GM18951 (cell line): ENCODE data around the gene RNF19B.
"Not testable (repeated sequence)": the region's sequence is repeated elsewhere in the genome, so short reads cannot be mapped to it uniquely, and the experiment has no call there.

Experiments used
- POLR2A ChIP-seq: IDR thresholded peaks from 4 replicates; pipeline ENCODE4 v1.6.1; 2011; ENCODE audit warnings: mild to moderate bottlenecking; ENCODE audit not compliant: insufficient read length, insufficient read depth; ENCODE audit errors: extremely low read depth
- in situ Hi-C: fragments of 300-500 bp; cut with MboI; formaldehyde crosslinking; loops from one replicate; pipeline ENCODE4 v1.12.0; 2022; ENCODE audit warnings: low sequenced_read_pairs, mixed read lengths, inconsistent platforms; ENCODE audit not compliant: unreplicated experiment

Gene RNF19B

DNA sequence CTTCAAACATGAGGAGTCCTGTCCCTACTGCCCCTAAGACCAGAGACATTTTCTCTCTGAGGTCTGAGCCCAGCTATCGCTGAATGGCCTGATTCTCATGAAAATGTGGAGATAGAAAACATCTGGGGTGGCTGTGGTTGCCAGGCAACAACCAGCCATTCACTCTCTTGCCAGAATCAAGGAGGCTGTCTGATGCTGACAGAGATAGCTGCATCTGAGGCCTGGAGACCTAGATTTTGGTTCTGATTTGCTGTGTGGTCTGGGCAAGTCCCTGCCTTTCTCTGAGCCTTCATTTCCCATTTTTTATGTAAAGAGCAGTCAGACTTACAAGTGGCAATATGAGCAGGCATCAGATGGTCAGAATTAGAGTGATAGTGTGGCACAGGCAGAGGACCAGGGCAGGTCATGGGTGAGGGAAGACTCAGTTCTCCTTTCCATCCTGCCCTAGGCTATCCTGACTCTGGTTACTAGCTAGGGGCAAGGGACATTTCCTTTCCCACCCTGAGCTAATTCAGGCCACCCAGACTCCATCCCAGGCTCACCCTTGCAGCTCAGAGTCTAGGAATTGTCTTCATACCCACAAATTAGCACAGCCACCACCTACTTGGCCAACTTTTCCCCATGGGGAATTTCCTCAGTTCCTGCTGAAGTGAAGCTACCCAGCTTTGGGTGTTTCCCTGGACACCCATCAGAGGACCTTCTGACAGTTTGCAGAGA lies 20.0 kb upstream of the RNF19B start:
- in situ Hi-C loops = no loop called here
- TF ChIP-seq POLR2A = no peak

DNA sequence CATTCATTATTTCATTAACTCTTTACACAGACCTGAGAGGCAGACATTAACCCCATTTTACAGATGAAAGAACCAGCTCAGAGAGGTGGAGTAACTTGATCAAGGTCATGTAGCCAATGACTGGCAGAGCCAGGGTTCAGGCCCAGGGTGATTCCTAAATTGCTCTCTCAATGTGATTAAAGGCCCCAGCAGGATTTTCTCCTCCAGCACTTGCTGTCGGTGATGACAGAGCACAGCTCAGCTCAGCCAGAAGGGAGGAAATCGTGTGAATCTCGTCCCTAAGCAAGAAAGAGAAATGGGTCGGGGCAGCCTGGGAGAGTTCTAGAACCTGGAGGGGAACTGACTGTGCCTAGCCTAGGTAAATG lies 19.5 kb upstream of the RNF19B start:
- no peak for TF ChIP-seq POLR2A
- in situ Hi-C loops = no loop called here

DNA sequence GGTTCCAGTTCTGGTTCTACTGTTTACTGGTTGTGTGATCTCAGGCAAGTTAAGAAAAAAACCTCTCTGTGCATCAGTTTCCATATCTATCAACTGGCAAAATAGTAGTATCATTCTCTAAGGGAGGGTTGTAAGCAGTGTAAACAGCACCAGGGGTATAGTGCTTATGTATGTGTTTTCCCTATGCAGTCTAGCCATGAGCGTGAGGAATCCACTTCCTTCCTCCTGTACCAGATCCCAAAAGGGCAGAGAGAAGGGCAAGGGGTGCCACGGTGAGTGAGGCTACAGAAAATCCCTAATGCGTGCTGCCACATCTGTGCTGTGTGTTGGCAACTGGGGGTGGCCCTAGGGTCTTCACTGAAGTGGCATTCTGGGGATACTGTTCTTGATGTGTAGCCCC lies 18.4 kb upstream of the RNF19B start:
- in situ Hi-C loops = no loop called here
- no peak for TF ChIP-seq POLR2A

DNA sequence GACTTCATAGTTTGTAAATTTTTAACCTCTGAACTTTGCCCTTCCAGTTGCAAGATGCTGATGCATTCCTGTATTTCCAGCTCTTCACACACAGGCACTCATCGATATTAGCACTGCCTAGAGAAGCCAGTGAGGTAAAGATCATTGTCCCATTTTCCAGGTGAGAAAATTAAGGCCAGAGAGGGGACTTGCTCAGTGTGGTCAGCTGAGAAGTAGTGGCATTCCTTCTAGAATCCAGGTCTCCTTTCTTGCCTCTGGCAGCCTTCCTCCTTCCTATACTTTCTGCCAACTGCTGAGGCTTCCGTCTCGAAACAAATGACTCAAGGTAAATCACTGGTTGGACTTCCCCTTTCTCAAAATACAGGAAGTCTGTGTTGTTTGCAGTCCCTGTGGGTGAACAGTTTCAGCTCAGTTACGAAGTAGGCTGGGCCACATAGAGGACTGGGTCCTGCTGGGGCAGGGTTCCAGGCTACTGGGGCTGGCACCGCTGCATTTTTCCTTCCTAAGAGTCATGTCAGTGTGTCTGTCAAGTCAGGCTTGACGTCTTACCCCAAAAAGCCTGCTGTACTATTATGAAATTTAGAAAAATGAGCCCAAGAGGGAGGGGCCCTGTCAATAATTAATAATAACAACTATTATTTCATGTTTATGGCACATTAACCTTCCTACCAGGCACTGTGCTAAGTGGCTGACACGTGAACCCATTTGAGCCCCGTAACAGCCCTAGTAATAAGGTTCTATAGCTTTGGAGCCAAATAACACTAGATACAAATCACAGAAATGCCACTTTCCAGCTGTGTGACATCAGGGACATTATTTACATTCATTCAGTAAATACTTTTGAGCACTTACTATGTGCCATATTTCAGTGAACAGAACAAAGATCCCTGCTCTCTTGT lies 16.6 kb upstream of the RNF19B start:
- in situ Hi-C loops = no loop called here
- TF ChIP-seq POLR2A = peak; percentile 54

DNA sequence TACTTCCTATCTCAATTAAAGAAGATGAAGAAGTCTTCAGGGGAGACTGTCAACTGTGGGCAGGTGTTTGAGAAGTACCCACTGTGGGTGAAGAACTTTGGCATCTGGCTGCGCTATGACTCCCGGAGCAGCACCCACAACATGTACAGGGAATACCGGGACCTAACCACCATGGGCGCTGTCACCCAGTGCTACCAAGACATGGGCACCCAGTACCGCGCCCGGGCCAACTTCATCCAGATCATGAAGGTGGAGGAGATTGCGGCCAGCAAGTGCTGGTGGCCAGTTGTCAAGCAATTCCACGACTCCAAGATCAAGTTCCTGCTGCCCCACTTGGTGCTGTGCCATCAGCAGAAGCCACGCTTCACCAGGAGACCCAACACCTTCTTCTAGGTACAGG lies 15.5 kb upstream of the RNF19B start:
- in situ Hi-C loops = no loop called here

DNA sequence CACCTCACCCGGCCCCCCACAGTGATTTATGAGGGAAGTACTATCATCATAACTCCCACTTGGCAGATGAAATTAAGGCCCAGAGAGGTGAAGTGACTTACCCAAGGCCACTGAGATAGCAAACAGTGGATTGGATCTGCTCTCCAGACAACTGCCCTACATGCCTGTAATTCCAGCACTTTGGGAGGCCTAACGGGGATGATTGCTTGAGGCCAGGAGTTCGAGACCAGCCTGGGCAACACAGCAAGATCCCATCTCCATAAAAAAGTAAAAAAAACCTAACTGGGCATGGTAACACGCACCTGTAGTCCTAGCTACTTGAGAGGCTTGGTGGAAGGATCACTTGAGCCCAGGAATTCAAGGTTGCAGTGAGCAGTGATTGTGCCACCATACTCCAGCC lies 14.2 kb upstream of the RNF19B start:
- in situ Hi-C loops = no loop called here
- no peak for TF ChIP-seq POLR2A

More for the DNA sequence above, 15.5 kb upstream of the RNF19B start:
- TF ChIP-seq POLR2A = no peak

DNA sequence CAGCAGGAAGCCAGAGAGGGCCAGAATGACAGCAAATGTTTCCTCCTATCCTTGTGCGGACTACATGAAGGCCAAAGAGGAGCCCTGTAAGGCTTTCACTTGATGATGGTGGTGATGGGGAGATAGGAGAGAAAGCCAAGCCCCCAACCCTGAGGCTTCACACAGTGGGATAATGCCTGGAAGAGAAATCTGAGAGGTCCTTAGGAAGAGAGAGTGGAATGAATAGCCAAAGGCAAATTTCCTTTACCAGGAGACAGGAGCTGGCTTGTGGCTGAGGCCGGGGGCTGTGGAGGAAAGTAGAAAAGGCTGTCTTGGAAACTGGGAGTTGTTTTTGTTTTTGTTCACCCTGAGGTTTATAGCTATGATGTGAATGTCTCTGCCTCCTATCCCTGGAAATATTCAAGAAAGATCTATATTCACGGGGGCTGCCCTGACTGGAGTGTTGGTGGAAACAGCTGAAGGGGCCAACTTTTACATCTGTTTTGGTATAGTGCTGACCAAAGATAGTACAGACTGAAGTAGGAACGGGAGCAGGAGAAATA lies 13.0 kb upstream of the RNF19B start:
- no peak for TF ChIP-seq POLR2A
- in situ Hi-C loops = no loop called here

DNA sequence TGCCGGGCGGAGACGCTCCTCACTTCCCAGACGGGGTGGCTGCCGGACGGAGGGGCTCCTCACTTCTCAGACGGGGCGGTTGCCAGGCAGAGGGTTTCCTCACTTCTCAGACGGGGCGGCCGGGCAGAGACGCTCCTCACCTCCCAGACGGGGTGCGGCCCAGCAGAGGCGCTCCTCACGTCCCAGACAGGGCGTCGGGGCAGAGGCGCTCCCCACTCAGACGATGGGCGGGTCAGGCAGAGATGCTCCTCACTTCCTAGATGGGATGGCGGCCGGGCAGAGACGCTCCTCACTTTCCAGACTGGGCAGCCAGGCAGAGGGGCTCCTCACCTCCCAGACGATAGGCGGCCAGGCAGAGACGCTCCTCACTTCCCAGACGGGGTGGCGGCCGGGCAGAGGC lies 10.4 kb upstream of the RNF19B start:
- in situ Hi-C loops = not testable (repeated sequence)

DNA sequence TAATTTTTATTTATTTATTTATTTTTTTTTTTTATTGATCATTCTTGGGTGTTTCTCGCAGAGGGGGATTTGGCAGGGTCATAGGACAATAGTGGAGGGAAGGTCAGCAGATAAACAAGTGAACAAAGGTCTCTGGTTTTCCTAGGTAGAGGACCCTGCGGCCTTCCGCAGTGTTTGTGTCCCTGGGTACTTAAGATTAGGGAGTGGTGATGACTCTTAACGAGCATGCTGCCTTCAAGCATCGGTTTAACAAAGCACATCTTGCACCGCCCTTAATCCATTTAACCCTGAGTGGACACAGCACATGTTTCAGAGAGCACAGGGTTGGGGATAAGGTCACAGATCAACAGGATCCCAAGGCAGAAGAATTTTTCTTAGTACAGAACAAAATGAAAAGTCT lies 8.8 kb upstream of the RNF19B start:
- in situ Hi-C loops = not testable (repeated sequence)

DNA sequence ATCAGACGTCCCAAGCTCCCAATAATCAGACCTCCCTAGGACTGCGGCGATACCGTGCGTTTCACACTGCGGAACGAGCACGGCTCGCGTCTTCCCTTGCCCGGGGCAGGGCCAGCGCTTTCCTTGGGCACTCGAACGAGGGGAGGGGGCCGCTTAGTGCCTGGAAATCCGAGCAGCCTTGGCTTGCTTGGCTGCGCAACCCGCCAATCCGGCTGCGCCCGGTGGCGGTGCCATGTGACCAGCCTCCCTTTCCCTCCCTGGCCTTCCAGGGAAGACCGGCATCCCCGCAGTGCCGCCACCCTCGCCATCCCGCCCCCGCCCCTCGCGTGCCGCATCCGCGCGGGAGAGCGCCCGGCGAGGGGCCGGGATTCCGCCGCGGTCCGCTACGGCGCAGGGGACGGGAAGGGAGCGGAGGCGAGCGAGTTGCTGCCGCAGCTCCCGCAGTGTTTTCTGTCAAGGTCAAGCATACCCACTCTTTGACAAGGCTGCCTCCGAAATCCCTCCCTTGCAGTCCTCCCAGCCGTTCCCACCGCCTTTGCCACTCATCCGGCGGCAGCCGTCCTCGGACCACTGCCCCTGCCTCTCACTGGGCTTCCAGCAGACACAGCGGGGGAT lies 8.3 kb upstream of the RNF19B start:
- in situ Hi-C loops = no loop called here
- TF ChIP-seq POLR2A = no peak

DNA sequence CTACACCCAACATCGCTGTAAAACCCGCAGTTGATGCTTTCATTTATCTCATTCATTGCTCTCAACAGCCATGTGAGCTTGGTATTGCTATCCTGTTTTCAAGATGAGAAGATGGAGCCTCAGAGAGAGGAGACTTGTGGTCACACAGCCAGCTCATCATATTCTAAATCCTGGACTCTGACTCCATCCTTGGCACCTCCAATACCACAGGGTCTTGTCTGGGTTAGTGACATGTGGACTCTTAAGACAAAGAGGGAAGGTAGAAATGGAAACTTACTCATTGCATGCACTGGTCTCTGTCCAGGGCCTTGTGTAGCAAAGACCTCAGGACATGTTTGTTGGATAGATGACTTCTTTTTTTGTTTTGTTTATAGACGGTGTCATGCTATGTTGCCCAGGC lies 7.0 kb upstream of the RNF19B start:
- TF ChIP-seq POLR2A = no peak
- in situ Hi-C loops = no loop called here

DNA sequence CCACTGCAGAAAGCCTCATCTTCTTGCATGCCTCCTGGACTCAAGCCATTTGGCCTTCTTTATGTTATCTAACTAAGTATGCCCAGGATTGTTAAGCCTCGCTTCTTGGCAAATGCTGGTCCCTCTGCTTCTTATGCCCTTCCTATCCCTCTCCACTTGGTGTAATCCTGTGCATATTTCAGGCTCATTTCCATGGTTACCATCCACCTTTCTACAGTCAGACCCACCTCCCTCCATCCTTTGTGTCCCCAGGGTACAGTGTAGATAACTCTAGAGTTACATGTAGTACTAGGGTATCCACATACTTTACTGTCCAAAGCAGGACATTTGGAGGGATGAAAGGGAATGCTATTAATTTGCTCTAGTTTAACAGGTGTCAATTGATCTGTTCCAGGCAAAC lies 6.5 kb upstream of the RNF19B start:
- TF ChIP-seq POLR2A = no peak
- in situ Hi-C loops = no loop called here

DNA sequence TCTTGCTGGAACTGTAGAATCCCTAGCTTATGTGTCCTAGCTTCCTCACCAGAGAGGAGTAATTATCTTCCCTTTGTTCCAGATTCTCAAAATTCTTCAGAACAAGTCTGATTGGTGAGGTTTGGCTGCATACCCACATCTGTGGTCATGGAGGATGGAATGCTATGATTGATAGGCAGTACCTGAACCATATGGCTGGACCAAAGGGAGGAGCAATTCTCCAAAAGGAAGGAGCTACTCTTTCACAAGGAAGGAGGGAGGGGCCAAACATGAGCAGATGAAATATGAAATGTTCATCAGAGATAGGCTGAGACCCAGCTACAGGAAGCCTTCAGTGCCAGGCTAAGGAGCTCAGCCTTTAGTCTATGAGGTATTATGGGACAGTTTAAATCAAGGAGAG lies 5.0 kb upstream of the RNF19B start:
- in situ Hi-C loops = no loop called here
- no peak for TF ChIP-seq POLR2A

DNA sequence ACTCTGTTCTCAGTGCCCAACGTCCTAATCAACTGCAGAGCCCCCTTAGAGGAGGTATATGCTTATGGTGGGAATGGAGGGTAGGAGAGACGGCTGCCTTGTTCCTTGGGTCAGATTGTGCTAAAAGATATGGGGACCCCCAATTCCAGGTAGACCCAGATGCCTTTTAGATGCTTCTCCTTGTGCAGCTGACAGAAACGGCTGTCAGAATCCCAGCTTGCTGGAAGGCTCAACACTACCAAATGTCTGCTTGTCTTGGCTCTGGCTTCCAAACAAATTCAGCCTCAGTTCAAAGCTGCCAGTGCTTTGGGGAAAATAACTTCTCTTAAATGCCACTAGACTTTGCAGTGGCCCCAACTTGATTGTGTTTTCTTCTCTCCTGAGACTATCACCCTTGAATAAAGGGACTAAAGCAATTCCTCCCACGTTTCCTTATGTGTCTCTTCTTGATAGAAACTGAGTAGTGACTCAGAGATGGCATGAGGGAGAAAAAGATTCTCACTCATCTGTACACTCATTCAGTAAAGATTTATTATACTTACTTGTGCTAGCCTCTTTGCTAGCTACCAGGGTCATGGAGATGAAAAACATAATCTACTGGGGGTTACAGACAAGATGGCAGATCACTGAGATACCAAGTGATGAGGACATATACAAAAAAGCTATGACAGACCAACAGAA lies 3.4 kb upstream of the RNF19B start:
- no peak for TF ChIP-seq POLR2A
- in situ Hi-C loops = no loop called here
